GM12878 (cell line): ENCODE data around the gene NBPF3. TPM values are rescaled to one million over a fixed set of nuclear protein-coding genes. Genes with fewer than 3 reads are reported as not detected.

Experiments used
- ATAC-seq: fragments of 200-7000 bp; cut with Tn5 transposase; 3 replicates; pipeline ENCODE4 v1.9.1; 2020; ENCODE audit warnings: mild to moderate bottlenecking, moderate library complexity
- BruUV-seq: library from RNA; stranded (reverse); fragments of 400-500 nt; replicated peaks from 2 replicates; lab custom pipeline; 2021; lab: Mats Ljungman, UMichigan
- CTCF ChIA-PET: fragments of 300-600 bp; sonication (Branson Sonifier 250); formaldehyde crosslinking; extraction: SDS; loops from one replicate; lab custom pipeline; 2021; ENCODE audit warnings: inconsistent platforms; lab: Yijun Ruan, JAX
- POLR2A ChIA-PET: fragments of 350-600 bp; formaldehyde crosslinking; extraction: SDS; loops from one replicate; lab custom pipeline; 2021; ENCODE audit warnings: inconsistent platforms; lab: Charles Lee
- RAD21 ChIA-PET: fragments of 300-600 bp; sonication (Branson Sonifier 250); formaldehyde crosslinking; loops from one replicate; lab custom pipeline; 2023; ENCODE audit warnings: antibody characterized with exemption; ENCODE audit not compliant: unreplicated experiment; lab: Charles Lee
- SMC1A ChIA-PET: fragments of 300-600 bp; sonication (Branson Sonifier 250); formaldehyde crosslinking; loops from one replicate; lab custom pipeline; 2023; ENCODE audit not compliant: unreplicated experiment, uncharacterized antibody; lab: Charles Lee
- DNase-seq: peaks from one replicate; pipeline ENCODE4 v3.0.0-alpha.2; 2011; ENCODE audit warnings: low read depth, low spot score
- FAIRE-seq: peaks from 3 replicates; lab custom pipeline; 2011; peaks lifted over from hg19 to GRCh38; lab: Jason Lieb, UNC
- H2AFZ ChIP-seq: 2 replicates; pipeline ENCODE4 v1.6.0; 2011; ENCODE audit warnings: low read depth, low read length, control low read depth; ENCODE audit not compliant: control insufficient read depth
- H3K27ac ChIP-seq: 2 replicates; pipeline ENCODE4 v1.5.1; 2011; ENCODE audit warnings: control low read depth; ENCODE audit not compliant: control insufficient read depth, insufficient read depth
- H3K27me3 ChIP-seq, 2 experiments: replicated peaks in 1 of 2; 2 replicates each; pipeline versions ENCODE4 v1.6.0 to v1.6.1; 2011; ENCODE audit warnings: low read length in 1 of 2; ENCODE audit not compliant: control insufficient read depth in 2 of 2, insufficient read depth in 2 of 2
- H3K36me3 ChIP-seq, 2 experiments: 2 replicates each; pipeline ENCODE4 v1.5.1; 2011; ENCODE audit warnings: low read length in 1 of 2; ENCODE audit not compliant: control insufficient read depth in 2 of 2, insufficient read depth in 2 of 2
- H3K4me1 ChIP-seq: 2 replicates; pipeline ENCODE4 v1.6.1; 2011; ENCODE audit warnings: mild to moderate bottlenecking, low read length, moderate library complexity, mixed read lengths; ENCODE audit not compliant: control insufficient read depth, insufficient read depth
- H3K4me2 ChIP-seq: 2 replicates; pipeline ENCODE4 v1.6.0; 2011; ENCODE audit warnings: control low read depth; ENCODE audit not compliant: control insufficient read depth, insufficient read depth
- H3K4me3 ChIP-seq: fragments of 200-600 bp; sonication (generic); 2 replicates; pipeline ENCODE4 v1.5.1; 2016
- H3K79me2 ChIP-seq: 2 replicates; pipeline ENCODE4 v1.6.0; 2011; ENCODE audit warnings: low read length; ENCODE audit not compliant: control insufficient read depth, insufficient read depth
- H3K9ac ChIP-seq: 2 replicates; pipeline ENCODE4 v1.8.0; 2011; ENCODE audit warnings: low read length, control low read depth, mixed read lengths; ENCODE audit not compliant: control insufficient read depth, insufficient read depth
- H3K9me3 ChIP-seq: replicated peaks from 3 replicates; pipeline ENCODE4 v1.5.1; 2011; ENCODE audit warnings: mild to moderate bottlenecking, low read length; ENCODE audit not compliant: control insufficient read depth, insufficient read depth
- H4K20me1 ChIP-seq: 2 replicates; pipeline ENCODE4 v1.6.0; 2011; ENCODE audit not compliant: control insufficient read depth, insufficient read depth
- EED ChIP-seq: sonication (generic); IDR thresholded peaks from 2 replicates; pipeline ENCODE4 v1.6.1; 2016; ENCODE audit warnings: antibody characterized with exemption, low read depth
- IKZF2 ChIP-seq, 2 experiments: fragments of 450-650 bp; IDR thresholded peaks; 2 replicates each; pipeline ENCODE4 v1.6.1; 2017; ENCODE audit warnings: mild to moderate bottlenecking in 2 of 2, moderate library complexity in 2 of 2
- MEF2B ChIP-seq: fragments of 450-650 bp; IDR thresholded peaks from 2 replicates; pipeline ENCODE4 v1.6.1; 2018; ENCODE audit warnings: mild to moderate bottlenecking, moderate library complexity; ENCODE audit not compliant: partially characterized antibody, poor library complexity, severe bottlenecking
- RCOR1 ChIP-seq: conservative IDR thresholded peaks from 2 replicates; pipeline ENCODE4 v1.6.1; 2012; ENCODE audit warnings: low read depth, low read length, improper control_type of control experiment
- SPI1 ChIP-seq: IDR thresholded peaks from 2 replicates; pipeline ENCODE4 v1.6.1; 2011; ENCODE audit warnings: low read depth, mild to moderate bottlenecking, low read length, moderate library complexity, borderline replicate concordance; ENCODE audit not compliant: insufficient read depth
- STAT3 ChIP-seq: IDR thresholded peaks from 2 replicates; pipeline ENCODE4 v1.6.1; 2011; ENCODE audit warnings: low read depth, low read length, improper control_type of control experiment
- YY1 ChIP-seq: IDR thresholded peaks from 2 replicates; pipeline ENCODE4 v1.6.1; 2011; ENCODE audit warnings: low read depth, mild to moderate bottlenecking, low read length
- WGBS: methylation state at CpG from one replicate; pipeline ENCODE4 v1.1.6; 2016; ENCODE audit warnings: low lambda C conversion rate; ENCODE audit not compliant: insufficient replicate concordance, insufficient coverage; ENCODE audit errors: missing lambda C conversion rate; 5-methylcytosine and 5-hydroxymethylcytosine counted together
- in situ Hi-C: fragments of 300-500 bp; cut with MboI; formaldehyde crosslinking; loops from 9 replicates; pipeline ENCODE4 v1.14.3; 2018; ENCODE audit warnings: mixed read lengths
- intact Hi-C: fragments of 100-400 bp; cut with micrococcal nuclease; formaldehyde crosslinking; loops from one replicate; pipeline ENCODE4 v1.14.2; 2022; ENCODE audit not compliant: unreplicated experiment
- polyA plus RNA-seq, 11 experiments: library from polyadenylated mRNA; depleted of rRNA in 4 of 11; unstranded in 6 of 11; stranded (reverse) in 5 of 11; fragments of >200 nt; fragmentation: Nextera tagmentation in 4 of 11; fragmentation: Illumina TruSeq in 1 of 11; extraction: Ambion mirVana in 4 of 11; extraction: Trizol in 1 of 11; gene quantifications; 1 replicate in 1 of 11; 2 replicates in 10 of 11; pipeline versions ENCODE4 v1.2.1 to v1.2.3, GENCODE V29; 2011 to 2016; ENCODE audit warnings: inconsistent platforms in 2 of 11, missing spikeins in 2 of 11, low read depth in 1 of 11
- total RNA-seq, 4 experiments: library from RNA; depleted of rRNA in 3 of 4; stranded (reverse); fragments of >200 nt in 3 of 4; fragmentation: Illumina TruSeq in 1 of 4; extraction: Trizol in 1 of 4; gene quantifications; 2 replicates each; pipeline versions ENCODE4 v1.2.1 to v1.2.3, GENCODE V29; 2013 to 2021
- TF ChIP-seq, protein P1 (sequence below): fragments of 450-650 bp; IDR thresholded peaks from 2 replicates; pipeline ENCODE4 v1.6.1; 2017; ENCODE audit warnings: antibody characterized with exemption, mild to moderate bottlenecking, moderate library complexity
- TF ChIP-seq, protein P2 (sequence below): fragments of 450-650 bp; IDR thresholded peaks from 2 replicates; pipeline ENCODE4 v1.6.1; 2016; ENCODE audit warnings: mild to moderate bottlenecking
- TF ChIP-seq, protein P3 (sequence below): fragments of 450-650 bp; IDR thresholded peaks from 2 replicates; pipeline ENCODE4 v1.6.1; 2017; ENCODE audit warnings: mild to moderate bottlenecking, moderate library complexity
- TF ChIP-seq, protein P4 (sequence below): IDR thresholded peaks from 2 replicates; pipeline ENCODE4 v1.6.1; 2012; ENCODE audit warnings: low read depth, low read length, improper control_type of control experiment

NBPF3 gene
- total and polyA plus RNA-seq, 10 of the 15 experiments (the other 5 are each of a cell fraction or from before 2014, with no cell fraction given) = 0.56 to 4.4 (median 2.7) TPM

DNA sequence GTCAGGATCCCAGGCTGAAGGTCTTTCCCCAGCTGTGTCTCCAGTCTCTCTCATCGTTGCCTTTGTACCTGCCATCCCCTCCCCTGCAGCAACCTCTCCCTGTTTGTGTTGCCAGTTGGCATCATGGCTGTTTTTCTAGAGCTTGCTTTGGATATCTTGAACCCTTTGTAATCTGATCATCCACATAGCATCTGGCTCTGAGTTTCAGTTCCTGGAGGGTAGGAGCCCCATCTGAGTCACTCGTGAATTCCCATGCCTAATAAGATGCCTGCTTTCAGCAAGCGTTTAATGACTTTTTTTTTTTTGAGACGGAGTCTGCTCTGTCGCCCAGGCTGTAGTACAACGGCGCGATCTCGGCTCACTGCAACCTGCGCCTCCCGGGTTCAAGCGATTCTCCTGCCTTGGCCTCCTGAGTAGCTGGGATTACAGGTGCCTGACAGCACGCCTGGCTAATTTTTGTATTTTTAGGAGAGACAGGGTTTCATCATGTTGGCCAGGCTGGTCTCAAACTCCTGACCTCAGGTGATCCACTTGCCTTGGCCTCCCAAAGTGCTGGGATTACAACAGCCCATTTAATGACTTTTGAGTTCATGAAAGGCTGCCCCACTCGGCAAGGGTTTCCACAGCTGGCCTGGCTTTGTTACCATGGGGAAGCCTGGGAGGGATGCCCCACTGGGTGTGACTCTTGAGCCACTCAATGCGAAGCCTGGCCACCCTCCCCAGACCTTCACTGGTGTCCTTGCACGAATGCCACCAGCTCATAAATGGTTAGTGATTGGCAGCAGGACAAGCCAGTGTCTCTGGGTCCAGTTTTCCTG, 81.2 kb downstream of the NBPF3 start:
- Histone ChIP-seq H4K20me1 (no peaks in the 10 kb centered on the region), H3K36me3 (no peaks in the 10 kb centered on the region), H3K4me1 (peaks cover 15% of the 10 kb centered on the region), H3K27me3 (no peaks in the 10 kb centered on the region; a peak in 1 of 4 replicates), H3K9ac (no peak overlapping the region), H3K79me2 (no peaks in the 10 kb centered on the region), H3K4me2 (no peak overlapping the region), H3K27ac (no peak overlapping the region), H3K4me3 (no peak overlapping the region), H3K9me3 (no peaks in the 10 kb centered on the region), H2AFZ (no peak overlapping the region)
- BruUV-seq = no TSS peak
- FAIRE-seq (no peak), ATAC-seq (peak; percentile 18), DNase-seq (no peak)
- CTCF ChIA-PET = interaction anchor here (0.6 to 19.0 kb wide), 5 partner anchors 9 to 814 kb away, joined by 3 to 327 read pairs (median 4); partner anchors contain the start of gene ALPL
- SMC1A ChIA-PET = interaction anchor here (18.6 to 18.9 kb wide), 2 partner anchors 8 to 9 kb away, joined by 326 read pairs; partner anchors contain the start of gene ALPL
- TF ChIP-seq, protein P1, sequence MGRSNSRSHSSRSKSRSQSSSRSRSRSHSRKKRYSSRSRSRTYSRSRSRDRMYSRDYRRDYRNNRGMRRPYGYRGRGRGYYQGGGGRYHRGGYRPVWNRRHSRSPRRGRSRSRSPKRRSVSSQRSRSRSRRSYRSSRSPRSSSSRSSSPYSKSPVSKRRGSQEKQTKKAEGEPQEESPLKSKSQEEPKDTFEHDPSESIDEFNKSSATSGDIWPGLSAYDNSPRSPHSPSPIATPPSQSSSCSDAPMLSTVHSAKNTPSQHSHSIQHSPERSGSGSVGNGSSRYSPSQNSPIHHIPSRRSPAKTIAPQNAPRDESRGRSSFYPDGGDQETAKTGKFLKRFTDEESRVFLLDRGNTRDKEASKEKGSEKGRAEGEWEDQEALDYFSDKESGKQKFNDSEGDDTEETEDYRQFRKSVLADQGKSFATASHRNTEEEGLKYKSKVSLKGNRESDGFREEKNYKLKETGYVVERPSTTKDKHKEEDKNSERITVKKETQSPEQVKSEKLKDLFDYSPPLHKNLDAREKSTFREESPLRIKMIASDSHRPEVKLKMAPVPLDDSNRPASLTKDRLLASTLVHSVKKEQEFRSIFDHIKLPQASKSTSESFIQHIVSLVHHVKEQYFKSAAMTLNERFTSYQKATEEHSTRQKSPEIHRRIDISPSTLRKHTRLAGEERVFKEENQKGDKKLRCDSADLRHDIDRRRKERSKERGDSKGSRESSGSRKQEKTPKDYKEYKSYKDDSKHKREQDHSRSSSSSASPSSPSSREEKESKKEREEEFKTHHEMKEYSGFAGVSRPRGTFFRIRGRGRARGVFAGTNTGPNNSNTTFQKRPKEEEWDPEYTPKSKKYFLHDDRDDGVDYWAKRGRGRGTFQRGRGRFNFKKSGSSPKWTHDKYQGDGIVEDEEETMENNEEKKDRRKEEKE = no peak
- TF ChIP-seq IKZF2 (IDR thresholded peaks at IDR 0.05) = peak in 1 of 2 experiments; percentile 36; a peak in 3 of 4 replicates
- TF ChIP-seq, protein P2, sequence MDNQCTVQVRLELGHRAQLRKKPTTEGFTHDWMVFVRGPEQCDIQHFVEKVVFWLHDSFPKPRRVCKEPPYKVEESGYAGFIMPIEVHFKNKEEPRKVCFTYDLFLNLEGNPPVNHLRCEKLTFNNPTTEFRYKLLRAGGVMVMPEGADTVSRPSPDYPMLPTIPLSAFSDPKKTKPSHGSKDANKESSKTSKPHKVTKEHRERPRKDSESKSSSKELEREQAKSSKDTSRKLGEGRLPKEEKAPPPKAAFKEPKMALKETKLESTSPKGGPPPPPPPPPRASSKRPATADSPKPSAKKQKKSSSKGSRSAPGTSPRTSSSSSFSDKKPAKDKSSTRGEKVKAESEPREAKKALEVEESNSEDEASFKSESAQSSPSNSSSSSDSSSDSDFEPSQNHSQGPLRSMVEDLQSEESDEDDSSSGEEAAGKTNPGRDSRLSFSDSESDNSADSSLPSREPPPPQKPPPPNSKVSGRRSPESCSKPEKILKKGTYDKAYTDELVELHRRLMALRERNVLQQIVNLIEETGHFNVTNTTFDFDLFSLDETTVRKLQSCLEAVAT = 0 out of 2 replicates have a peak, but pooled peaks have one; percentile 53
- peak; percentile 24; the same call in 1 of the 2 replicates for TF ChIP-seq EED
- TF ChIP-seq, protein P3, sequence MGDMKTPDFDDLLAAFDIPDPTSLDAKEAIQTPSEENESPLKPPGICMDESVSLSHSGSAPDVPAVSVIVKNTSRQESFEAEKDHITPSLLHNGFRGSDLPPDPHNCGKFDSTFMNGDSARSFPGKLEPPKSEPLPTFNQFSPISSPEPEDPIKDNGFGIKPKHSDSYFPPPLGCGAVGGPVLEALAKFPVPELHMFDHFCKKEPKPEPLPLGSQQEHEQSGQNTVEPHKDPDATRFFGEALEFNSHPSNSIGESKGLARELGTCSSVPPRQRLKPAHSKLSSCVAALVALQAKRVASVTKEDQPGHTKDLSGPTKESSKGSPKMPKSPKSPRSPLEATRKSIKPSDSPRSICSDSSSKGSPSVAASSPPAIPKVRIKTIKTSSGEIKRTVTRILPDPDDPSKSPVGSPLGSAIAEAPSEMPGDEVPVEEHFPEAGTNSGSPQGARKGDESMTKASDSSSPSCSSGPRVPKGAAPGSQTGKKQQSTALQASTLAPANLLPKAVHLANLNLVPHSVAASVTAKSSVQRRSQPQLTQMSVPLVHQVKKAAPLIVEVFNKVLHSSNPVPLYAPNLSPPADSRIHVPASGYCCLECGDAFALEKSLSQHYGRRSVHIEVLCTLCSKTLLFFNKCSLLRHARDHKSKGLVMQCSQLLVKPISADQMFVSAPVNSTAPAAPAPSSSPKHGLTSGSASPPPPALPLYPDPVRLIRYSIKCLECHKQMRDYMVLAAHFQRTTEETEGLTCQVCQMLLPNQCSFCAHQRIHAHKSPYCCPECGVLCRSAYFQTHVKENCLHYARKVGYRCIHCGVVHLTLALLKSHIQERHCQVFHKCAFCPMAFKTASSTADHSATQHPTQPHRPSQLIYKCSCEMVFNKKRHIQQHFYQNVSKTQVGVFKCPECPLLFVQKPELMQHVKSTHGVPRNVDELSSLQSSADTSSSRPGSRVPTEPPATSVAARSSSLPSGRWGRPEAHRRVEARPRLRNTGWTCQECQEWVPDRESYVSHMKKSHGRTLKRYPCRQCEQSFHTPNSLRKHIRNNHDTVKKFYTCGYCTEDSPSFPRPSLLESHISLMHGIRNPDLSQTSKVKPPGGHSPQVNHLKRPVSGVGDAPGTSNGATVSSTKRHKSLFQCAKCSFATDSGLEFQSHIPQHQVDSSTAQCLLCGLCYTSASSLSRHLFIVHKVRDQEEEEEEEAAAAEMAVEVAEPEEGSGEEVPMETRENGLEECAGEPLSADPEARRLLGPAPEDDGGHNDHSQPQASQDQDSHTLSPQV = no peak
- peak; percentile 64; the same call in 1 of the 2 replicates for TF ChIP-seq SPI1
- no peak for TF ChIP-seq MEF2B
- no peak for TF ChIP-seq YY1
- TF ChIP-seq, protein P4, sequence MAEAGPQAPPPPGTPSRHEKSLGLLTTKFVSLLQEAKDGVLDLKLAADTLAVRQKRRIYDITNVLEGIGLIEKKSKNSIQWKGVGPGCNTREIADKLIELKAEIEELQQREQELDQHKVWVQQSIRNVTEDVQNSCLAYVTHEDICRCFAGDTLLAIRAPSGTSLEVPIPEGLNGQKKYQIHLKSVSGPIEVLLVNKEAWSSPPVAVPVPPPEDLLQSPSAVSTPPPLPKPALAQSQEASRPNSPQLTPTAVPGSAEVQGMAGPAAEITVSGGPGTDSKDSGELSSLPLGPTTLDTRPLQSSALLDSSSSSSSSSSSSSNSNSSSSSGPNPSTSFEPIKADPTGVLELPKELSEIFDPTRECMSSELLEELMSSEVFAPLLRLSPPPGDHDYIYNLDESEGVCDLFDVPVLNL = no peak
- TF ChIP-seq STAT3 = no peak
- TF ChIP-seq RCOR1 = no peak
- intact Hi-C loops = no loop called here
- 23% methylated on average over 16 of the region's 16 CpGs for WGBS
- POLR2A ChIA-PET = interaction anchor here (0.5 to 1.4 kb wide), 2 partner anchors 10 to 16 kb away, joined by 3 to 4 read pairs; no protein-coding TSS in a partner anchor
- RAD21 ChIA-PET = interaction anchor here (2.2 kb wide), 1 partner anchor 12 kb away, joined by 7 read pairs; no protein-coding TSS in a partner anchor
- in situ Hi-C loops = no loop called here
